22Rv1 (cell line): ENCODE results near the gene UTP4.

Experiments
- CTCF ChIP-seq: fragments of 450-650 bp; IDR thresholded peaks from 2 replicates; pipeline ENCODE4 v1.5.1; 2017; ENCODE audit warnings: mild to moderate bottlenecking
- ZFX ChIP-seq: fragments of 450-650 bp; IDR thresholded peaks from 2 replicates; pipeline ENCODE4 v1.6.1; 2017; ENCODE audit warnings: antibody characterized with exemption, borderline replicate concordance

- TF ChIP-seq CTCF: no peak
- no peak for TF ChIP-seq ZFX
These were observed 37.3 kb upstream of the UTP4 start for GRCh38 chr16:69095193-69095592.
